ENCODE results near the gene PIGV.

- TF ChIP-seq, protein P1, sequence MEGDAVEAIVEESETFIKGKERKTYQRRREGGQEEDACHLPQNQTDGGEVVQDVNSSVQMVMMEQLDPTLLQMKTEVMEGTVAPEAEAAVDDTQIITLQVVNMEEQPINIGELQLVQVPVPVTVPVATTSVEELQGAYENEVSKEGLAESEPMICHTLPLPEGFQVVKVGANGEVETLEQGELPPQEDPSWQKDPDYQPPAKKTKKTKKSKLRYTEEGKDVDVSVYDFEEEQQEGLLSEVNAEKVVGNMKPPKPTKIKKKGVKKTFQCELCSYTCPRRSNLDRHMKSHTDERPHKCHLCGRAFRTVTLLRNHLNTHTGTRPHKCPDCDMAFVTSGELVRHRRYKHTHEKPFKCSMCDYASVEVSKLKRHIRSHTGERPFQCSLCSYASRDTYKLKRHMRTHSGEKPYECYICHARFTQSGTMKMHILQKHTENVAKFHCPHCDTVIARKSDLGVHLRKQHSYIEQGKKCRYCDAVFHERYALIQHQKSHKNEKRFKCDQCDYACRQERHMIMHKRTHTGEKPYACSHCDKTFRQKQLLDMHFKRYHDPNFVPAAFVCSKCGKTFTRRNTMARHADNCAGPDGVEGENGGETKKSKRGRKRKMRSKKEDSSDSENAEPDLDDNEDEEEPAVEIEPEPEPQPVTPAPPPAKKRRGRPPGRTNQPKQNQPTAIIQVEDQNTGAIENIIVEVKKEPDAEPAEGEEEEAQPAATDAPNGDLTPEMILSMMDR (IDR thresholded peaks at IDR 0.05; ENCODE audit: low read depth, low read length), result no peak
- no peak for TF ChIP-seq EZH2phosphoT487 (IDR thresholded peaks at IDR 0.05; ENCODE audit: low read depth)
Measured at GRCh38 chr1:26787706-26788514, at the start of gene PIGV.

Data from OCI-LY3 (cell line).